Astrocyte (in vitro differentiated cells and primary cell): Measurements from ENCODE around the gene GRIA1. TPM values are rescaled to one million over a fixed set of nuclear protein-coding genes. Genes with fewer than 3 reads are reported as not detected.

ENCODE experiments used
- DNase-seq: peaks from one replicate; pipeline ENCODE4 v3.0.0-alpha.2; 2010; ENCODE audit warnings: low read depth
- FAIRE-seq: peaks from 2 replicates; lab custom pipeline; 2011; peaks lifted over from hg19 to GRCh38; lab: Jason Lieb, UNC
- H2AFZ ChIP-seq: 2 replicates; pipeline ENCODE4 v1.6.0; 2012; ENCODE audit warnings: low read depth, low read length, inconsistent platforms
- H3K27ac ChIP-seq: 2 replicates; pipeline ENCODE4 v1.5.1; 2011; ENCODE audit warnings: low read depth, low read length, inconsistent platforms
- H3K27me3 ChIP-seq: 2 replicates; pipeline ENCODE4 v1.6.0; 2011; ENCODE audit warnings: low read length, inconsistent platforms; ENCODE audit not compliant: insufficient read depth
- H3K36me3 ChIP-seq: 2 replicates; pipeline ENCODE4 v1.5.1; 2011; ENCODE audit warnings: low read length, inconsistent platforms; ENCODE audit not compliant: insufficient read depth
- H3K4me1 ChIP-seq: 2 replicates; pipeline ENCODE4 v1.5.1; 2011; ENCODE audit warnings: low read length, inconsistent platforms; ENCODE audit not compliant: insufficient read depth
- H3K4me2 ChIP-seq: 2 replicates; pipeline ENCODE4 v1.6.0; 2012; ENCODE audit warnings: low read length, inconsistent platforms
- H3K4me3 ChIP-seq: 2 replicates; pipeline ENCODE4 v1.5.1; 2011; ENCODE audit warnings: low read depth, mild to moderate bottlenecking, low read length, inconsistent platforms; ENCODE audit not compliant: insufficient read depth
- H3K79me2 ChIP-seq: 2 replicates; pipeline ENCODE4 v1.6.0; 2012; ENCODE audit warnings: mild to moderate bottlenecking, low read length, inconsistent platforms; ENCODE audit not compliant: insufficient read depth
- H3K9ac ChIP-seq: 2 replicates; pipeline ENCODE4 v1.6.0; 2012; ENCODE audit warnings: mild to moderate bottlenecking, low read length, inconsistent platforms
- H3K9me3 ChIP-seq: 2 replicates; pipeline ENCODE4 v1.5.1; 2012; ENCODE audit warnings: low read depth, mild to moderate bottlenecking, low read length, inconsistent platforms; ENCODE audit not compliant: insufficient read depth
- H4K20me1 ChIP-seq: 2 replicates; pipeline ENCODE4 v1.6.0; 2012; ENCODE audit warnings: low read length, inconsistent platforms; ENCODE audit not compliant: insufficient read depth
- H3K27ac Mint-ChIP-seq: one replicate; pipeline ENCODE4 v1.8.0; 2021; ENCODE audit warnings: mild to moderate bottlenecking, mixed read lengths; ENCODE audit not compliant: unreplicated experiment
- H3K27me3 Mint-ChIP-seq: one replicate; pipeline ENCODE4 v1.8.0; 2021; ENCODE audit warnings: low read depth, mixed read lengths; ENCODE audit not compliant: unreplicated experiment
- H3K36me3 Mint-ChIP-seq: one replicate; pipeline ENCODE4 v1.8.0; 2021; ENCODE audit warnings: low read depth, mixed read lengths; ENCODE audit not compliant: unreplicated experiment
- H3K4me1 Mint-ChIP-seq: one replicate; pipeline ENCODE4 v1.8.0; 2021; ENCODE audit warnings: low read depth, mixed read lengths; ENCODE audit not compliant: unreplicated experiment
- H3K4me3 Mint-ChIP-seq: one replicate; pipeline ENCODE4 v1.8.0; 2021; ENCODE audit warnings: mild to moderate bottlenecking, moderate library complexity, mixed read lengths; ENCODE audit not compliant: unreplicated experiment
- H3K9me3 Mint-ChIP-seq: one replicate; pipeline ENCODE4 v1.8.0; 2021; ENCODE audit warnings: mild to moderate bottlenecking, mixed read lengths; ENCODE audit not compliant: unreplicated experiment
- EZH2 ChIP-seq: IDR thresholded peaks from 2 replicates; pipeline ENCODE4 v1.6.1; 2012; ENCODE audit warnings: mild to moderate bottlenecking, low read length, inconsistent platforms; ENCODE audit not compliant: insufficient read depth
- total RNA-seq: library from RNA; stranded (reverse); gene quantifications from 2 replicates; pipeline ENCODE4 v1.2.1, GENCODE V29; 2021
- TF ChIP-seq, protein P1 (sequence below): IDR thresholded peaks from 2 replicates; pipeline ENCODE4 v1.5.1; 2011; ENCODE audit warnings: low read depth, mild to moderate bottlenecking, inconsistent platforms, low read length, moderate library complexity; ENCODE audit not compliant: insufficient read depth

Gene GRIA1
- total RNA-seq, 1 donor from 2014 or later, result 5.4 TPM

DNA sequence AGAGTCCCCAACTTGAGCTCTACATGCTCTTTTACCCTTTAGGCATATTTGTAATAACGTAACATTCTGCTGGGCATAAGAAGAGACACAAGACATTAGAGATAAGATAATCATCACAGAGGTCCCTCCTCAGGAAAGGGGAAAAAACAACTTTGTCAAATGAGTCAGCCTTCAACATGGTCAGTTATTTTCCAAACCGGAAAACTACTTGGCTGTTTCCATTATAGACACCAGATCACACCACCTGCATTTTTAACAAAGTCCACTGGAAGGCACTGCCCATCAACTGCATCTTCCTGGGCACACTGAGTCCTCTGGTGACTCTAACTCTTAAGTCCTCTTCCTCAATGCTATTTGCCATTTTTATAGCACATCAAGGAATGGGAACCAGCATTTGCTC lies 326.4 kb downstream of the GRIA1 start:
- H3K36me3 ChIP-seq, result no peaks in the 10 kb centered on the region
- H3K27ac Mint-ChIP-seq, result no peak overlapping the region
- no peaks in the 10 kb centered on the region for H3K4me1 ChIP-seq
- no peak overlapping the region for H3K4me3 Mint-ChIP-seq
- H3K4me1 Mint-ChIP-seq, result peaks cover 8% of the 10 kb centered on the region
- H4K20me1 ChIP-seq, result no peaks in the 10 kb centered on the region
- H3K27ac ChIP-seq, result no peak overlapping the region
- H3K9me3 ChIP-seq, result no peaks in the 10 kb centered on the region
- H3K9me3 Mint-ChIP-seq, result peaks cover 3% of the 10 kb centered on the region
- FAIRE-seq, result no peak
- H3K4me3 ChIP-seq, result no peak overlapping the region
- H2AFZ ChIP-seq, result no peak overlapping the region
- no peaks in the 10 kb centered on the region for H3K27me3 ChIP-seq
- H3K79me2 ChIP-seq, result no peaks in the 10 kb centered on the region
- TF ChIP-seq EZH2, result no peak
- TF ChIP-seq, protein P1, sequence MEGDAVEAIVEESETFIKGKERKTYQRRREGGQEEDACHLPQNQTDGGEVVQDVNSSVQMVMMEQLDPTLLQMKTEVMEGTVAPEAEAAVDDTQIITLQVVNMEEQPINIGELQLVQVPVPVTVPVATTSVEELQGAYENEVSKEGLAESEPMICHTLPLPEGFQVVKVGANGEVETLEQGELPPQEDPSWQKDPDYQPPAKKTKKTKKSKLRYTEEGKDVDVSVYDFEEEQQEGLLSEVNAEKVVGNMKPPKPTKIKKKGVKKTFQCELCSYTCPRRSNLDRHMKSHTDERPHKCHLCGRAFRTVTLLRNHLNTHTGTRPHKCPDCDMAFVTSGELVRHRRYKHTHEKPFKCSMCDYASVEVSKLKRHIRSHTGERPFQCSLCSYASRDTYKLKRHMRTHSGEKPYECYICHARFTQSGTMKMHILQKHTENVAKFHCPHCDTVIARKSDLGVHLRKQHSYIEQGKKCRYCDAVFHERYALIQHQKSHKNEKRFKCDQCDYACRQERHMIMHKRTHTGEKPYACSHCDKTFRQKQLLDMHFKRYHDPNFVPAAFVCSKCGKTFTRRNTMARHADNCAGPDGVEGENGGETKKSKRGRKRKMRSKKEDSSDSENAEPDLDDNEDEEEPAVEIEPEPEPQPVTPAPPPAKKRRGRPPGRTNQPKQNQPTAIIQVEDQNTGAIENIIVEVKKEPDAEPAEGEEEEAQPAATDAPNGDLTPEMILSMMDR, result no peak
- no peak overlapping the region for H3K9ac ChIP-seq
- no peak for DNase-seq
- no peak overlapping the region for H3K4me2 ChIP-seq
- H3K36me3 Mint-ChIP-seq, result no peaks in the 10 kb centered on the region
- peaks cover 6% of the 10 kb centered on the region for H3K27me3 Mint-ChIP-seq

DNA sequence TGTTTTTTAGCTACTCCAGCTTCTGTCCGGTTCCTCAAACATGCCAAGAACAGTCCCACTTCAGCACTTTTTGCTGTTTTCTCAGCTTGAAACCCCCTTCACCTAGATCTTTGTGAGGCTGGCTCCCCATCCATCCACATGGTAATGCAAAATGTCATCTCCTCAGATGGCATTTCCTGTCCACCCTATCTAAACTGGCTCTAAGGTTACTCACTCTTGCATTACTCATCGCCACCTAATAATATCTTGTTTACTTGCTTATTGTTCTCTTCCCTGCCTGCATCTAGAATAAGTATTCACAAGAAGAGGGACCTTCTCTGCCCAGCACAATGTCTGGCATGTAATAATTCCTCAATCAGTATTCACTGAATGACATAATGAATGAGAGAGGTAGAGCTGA lies 328.2 kb downstream of the GRIA1 start:
- no peak for DNase-seq
- TF ChIP-seq, protein P1, result no peak
- Histone ChIP-seq H3K36me3 (no peaks in the 10 kb centered on the region), H4K20me1 (no peaks in the 10 kb centered on the region), H3K4me1 (no peaks in the 10 kb centered on the region), H3K79me2 (no peaks in the 10 kb centered on the region), H3K4me2 (no peak overlapping the region), H3K27ac (no peak overlapping the region), H3K9ac (no peak overlapping the region), H3K27me3 (no peaks in the 10 kb centered on the region), H3K9me3 (no peaks in the 10 kb centered on the region), H3K4me3 (no peak overlapping the region), H2AFZ (no peak overlapping the region)
- no peaks in the 10 kb centered on the region for H3K9me3 Mint-ChIP-seq
- no peaks in the 10 kb centered on the region for H3K36me3 Mint-ChIP-seq
- H3K4me3 Mint-ChIP-seq, result no peak overlapping the region
- peaks cover 3% of the 10 kb centered on the region for H3K27me3 Mint-ChIP-seq
- FAIRE-seq, result no peak
- no peak overlapping the region for H3K27ac Mint-ChIP-seq
- H3K4me1 Mint-ChIP-seq, result peaks cover 8% of the 10 kb centered on the region

DNA sequence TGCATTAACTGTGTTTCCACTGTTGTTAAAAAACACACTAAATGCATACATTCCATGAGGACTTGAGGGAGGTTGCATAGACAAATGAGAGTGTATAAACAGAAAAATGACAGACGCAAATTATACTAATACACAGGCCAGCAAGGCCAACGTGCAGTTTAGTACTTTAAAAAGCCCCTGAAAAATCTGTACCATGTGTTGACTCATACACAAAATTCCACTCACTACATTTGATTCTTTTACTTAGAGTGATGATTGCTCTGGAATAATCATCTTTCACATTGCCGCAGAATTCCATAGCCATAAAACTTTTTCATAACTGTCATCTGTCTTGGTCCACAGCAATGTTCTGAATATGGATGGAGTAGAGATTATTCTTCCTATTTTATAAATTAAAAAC lies 332.6 kb downstream of the GRIA1 start:
- Histone ChIP-seq H3K4me3 (no peak overlapping the region), H3K9me3 (no peaks in the 10 kb centered on the region), H3K4me2 (no peak overlapping the region), H3K4me1 (no peaks in the 10 kb centered on the region), H3K27ac (no peak overlapping the region), H3K36me3 (no peaks in the 10 kb centered on the region), H3K27me3 (no peaks in the 10 kb centered on the region), H3K9ac (no peak overlapping the region), H2AFZ (no peak overlapping the region), H4K20me1 (no peaks in the 10 kb centered on the region), H3K79me2 (no peaks in the 10 kb centered on the region)
- FAIRE-seq (no peak), DNase-seq (no peak)
- H3K4me1 Mint-ChIP-seq, result peaks cover 11% of the 10 kb centered on the region
- no peak overlapping the region for H3K27ac Mint-ChIP-seq
- H3K4me3 Mint-ChIP-seq, result no peak overlapping the region
- H3K27me3 Mint-ChIP-seq, result no peaks in the 10 kb centered on the region
- H3K9me3 Mint-ChIP-seq, result no peaks in the 10 kb centered on the region
- H3K36me3 Mint-ChIP-seq, result no peaks in the 10 kb centered on the region
- no peak for TF ChIP-seq EZH2
- TF ChIP-seq, protein P1, result no peak
